SK-N-MC (cell line): ENCODE results near the gene SH3RF3.

ENCODE experiments used
- DNase-seq: peaks from one replicate; pipeline ENCODE4 v3.0.0-alpha.2; 2011; ENCODE audit warnings: low read depth, low spot score
- H3K27ac ChIP-seq: fragments of 200-600 bp; sonication (generic); 2 replicates; pipeline ENCODE4 v1.5.1; 2016; ENCODE audit warnings: mixed run types
- H3K36me3 ChIP-seq: fragments of 200-600 bp; sonication (generic); 2 replicates; pipeline ENCODE4 v1.6.1; 2017; ENCODE audit warnings: antibody characterized with exemption, low read length, mixed read lengths; ENCODE audit not compliant: insufficient read depth
- H3K4me3 ChIP-seq: fragments of 200-600 bp; sonication (generic); 2 replicates; pipeline ENCODE4 v1.5.1; 2016
- H3K9ac ChIP-seq: fragments of 200-600 bp; sonication (generic); 2 replicates; pipeline ENCODE4 v1.8.0; 2017; ENCODE audit warnings: mixed run types, mixed read lengths; ENCODE audit not compliant: insufficient read length
- H3K9me3 ChIP-seq: fragments of 200-600 bp; sonication (generic); 2 replicates; pipeline ENCODE4 v1.6.1; 2017; ENCODE audit warnings: low read depth, mild to moderate bottlenecking, antibody characterized with exemption, low read length, moderate library complexity, mixed read lengths
- EZH2 ChIP-seq: fragments of 200-600 bp; sonication (generic); IDR thresholded peaks from one replicate; pipeline ENCODE4 v1.6.1; 2017; ENCODE audit warnings: antibody characterized with exemption
- FOXP2 ChIP-seq: optimal IDR thresholded peaks from 2 replicates; pipeline ENCODE3; 2011; ENCODE audit warnings: mild to moderate bottlenecking, moderate library complexity; ENCODE audit not compliant: insufficient read depth; ENCODE audit errors: extremely low read length, control extremely low read depth
- POLR2AphosphoS5 ChIP-seq: IDR thresholded peaks from 2 replicates; pipeline ENCODE4 v1.6.1; 2012; ENCODE audit warnings: mild to moderate bottlenecking, low read depth, low read length, borderline replicate concordance

SH3RF3 gene

GRCh38 chr2:109455731-109456691, 327.0 kb downstream of the SH3RF3 start:
- Histone ChIP-seq H3K4me3 (no peak overlapping the region), H3K9me3 (no peaks in the 10 kb centered on the region), H3K9ac (no peak overlapping the region), H3K27ac (no peak overlapping the region), H3K36me3 (no peaks in the 10 kb centered on the region)
- TF ChIP-seq FOXP2: no peak
- TF ChIP-seq EZH2: no peak
- no peak for TF ChIP-seq POLR2AphosphoS5
- no peak for DNase-seq

DNA sequence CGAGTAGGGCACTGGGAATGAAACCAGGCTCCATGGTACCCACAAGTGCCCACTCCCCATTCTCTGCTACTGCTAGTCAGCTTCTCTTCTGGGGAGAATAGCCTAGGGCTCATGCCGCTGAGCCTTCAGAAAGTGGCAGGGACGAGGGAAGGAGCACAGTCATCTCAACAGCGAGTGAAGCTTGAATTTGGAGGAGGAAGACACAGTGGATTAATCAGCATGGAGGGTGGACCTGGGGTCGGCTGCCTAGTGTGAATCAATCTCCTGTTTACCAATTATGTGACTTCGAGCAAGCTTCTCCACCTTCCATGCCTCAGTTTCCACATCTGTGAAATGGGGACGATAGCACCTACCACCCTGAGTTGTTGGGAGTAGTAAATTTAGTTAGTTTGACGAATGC, 327.8 kb downstream of the SH3RF3 start:
- no peak overlapping the region for H3K27ac ChIP-seq
- TF ChIP-seq FOXP2 (no peak), EZH2 (no peak), POLR2AphosphoS5 (no peak)
- no peak for DNase-seq
- no peaks in the 10 kb centered on the region for H3K36me3 ChIP-seq
- H3K9me3 ChIP-seq: no peaks in the 10 kb centered on the region
- no peak overlapping the region for H3K9ac ChIP-seq
- H3K4me3 ChIP-seq: no peak overlapping the region

DNA sequence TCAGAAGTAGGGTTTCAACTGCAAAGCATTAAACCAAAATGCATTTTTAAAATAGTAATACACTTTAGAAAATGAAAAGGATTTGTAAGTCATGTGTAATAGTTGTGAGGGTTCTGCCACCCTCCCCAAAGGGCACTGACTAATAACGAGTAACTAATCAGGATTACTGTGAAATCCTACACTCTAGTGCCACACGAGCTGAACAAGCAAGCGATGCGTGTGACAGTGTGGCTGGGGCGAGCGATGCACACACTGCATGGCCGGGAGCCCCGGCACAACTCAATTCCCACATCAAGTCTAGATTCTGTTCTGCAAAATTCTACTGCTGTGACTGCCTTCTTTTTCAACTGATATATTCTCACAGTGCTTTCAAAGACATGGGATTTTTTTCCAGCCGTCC, 328.4 kb downstream of the SH3RF3 start:
- no peaks in the 10 kb centered on the region for H3K9me3 ChIP-seq
- H3K27ac ChIP-seq: no peak overlapping the region
- no peak overlapping the region for H3K9ac ChIP-seq
- TF ChIP-seq FOXP2: no peak
- no peak for TF ChIP-seq EZH2
- no peak for TF ChIP-seq POLR2AphosphoS5
- no peaks in the 10 kb centered on the region for H3K36me3 ChIP-seq
- no peak for DNase-seq
- no peak overlapping the region for H3K4me3 ChIP-seq

DNA sequence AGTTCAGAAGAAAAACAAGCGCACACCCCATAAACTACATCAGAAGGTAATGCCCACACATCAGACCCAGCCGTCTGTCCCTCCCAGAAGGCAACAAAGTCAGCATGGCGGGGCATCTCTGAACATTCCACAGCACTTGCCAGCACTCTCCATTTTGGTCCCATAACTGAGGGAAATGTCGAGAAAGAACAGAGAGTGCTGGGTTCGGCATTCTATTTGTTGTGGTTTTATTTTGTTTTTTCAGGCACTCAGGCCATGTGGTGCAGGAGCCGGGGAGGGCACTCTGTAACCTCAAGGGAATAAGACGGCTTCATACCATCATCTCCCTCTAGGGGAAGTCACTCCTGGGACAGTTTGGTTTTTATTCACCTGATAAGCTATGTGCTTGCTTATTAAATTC, 328.8 kb downstream of the SH3RF3 start:
- Histone ChIP-seq H3K27ac (no peak overlapping the region), H3K4me3 (no peak overlapping the region), H3K36me3 (no peaks in the 10 kb centered on the region), H3K9ac (no peak overlapping the region), H3K9me3 (no peaks in the 10 kb centered on the region)
- no peak for TF ChIP-seq POLR2AphosphoS5
- TF ChIP-seq FOXP2: no peak
- TF ChIP-seq EZH2: no peak
- no peak for DNase-seq

DNA sequence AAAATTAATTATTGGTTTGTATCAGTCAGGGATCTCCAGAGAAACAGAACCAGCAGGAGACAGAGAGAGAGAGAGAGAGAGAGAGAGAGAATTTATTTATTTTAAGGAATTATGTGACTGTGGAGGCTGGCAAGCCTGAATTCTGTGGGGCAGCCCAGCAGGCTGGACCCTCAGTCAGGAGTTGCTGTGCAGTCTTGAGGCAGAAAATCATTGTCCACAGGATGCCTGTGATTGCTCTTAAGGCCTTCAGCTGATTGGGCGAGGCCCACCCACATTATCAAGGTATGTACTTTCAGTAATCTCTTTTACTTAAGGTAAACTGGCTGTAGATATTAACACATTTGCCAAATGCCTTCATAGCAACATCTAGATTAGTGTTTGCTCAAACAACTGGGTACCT, 329.5 kb downstream of the SH3RF3 start:
- Histone ChIP-seq H3K27ac (no peak overlapping the region), H3K36me3 (no peaks in the 10 kb centered on the region), H3K9me3 (no peaks in the 10 kb centered on the region), H3K9ac (no peak overlapping the region), H3K4me3 (no peak overlapping the region)
- DNase-seq: no peak
- TF ChIP-seq POLR2AphosphoS5 (no peak), EZH2 (no peak), FOXP2 (no peak)

GRCh38 chr2:109459485-109459884, 330.5 kb downstream of the SH3RF3 start:
- Histone ChIP-seq H3K36me3 (no peaks in the 10 kb centered on the region), H3K4me3 (no peak overlapping the region), H3K27ac (no peak overlapping the region), H3K9me3 (no peaks in the 10 kb centered on the region), H3K9ac (no peak overlapping the region)
- DNase-seq: no peak
- TF ChIP-seq POLR2AphosphoS5 (no peak), FOXP2 (no peak), EZH2 (no peak)

- no peak for TF ChIP-seq EZH2
- no peak for TF ChIP-seq FOXP2
- H3K9me3 ChIP-seq: no peaks in the 10 kb centered on the region
- H3K9ac ChIP-seq: no peak overlapping the region
- no peak overlapping the region for H3K4me3 ChIP-seq
- no peaks in the 10 kb centered on the region for H3K36me3 ChIP-seq
- no peak overlapping the region for H3K27ac ChIP-seq
- no peak for DNase-seq
Observed at GRCh38 chr2:109460553-109461324, 331.7 kb downstream of the SH3RF3 start.

DNA sequence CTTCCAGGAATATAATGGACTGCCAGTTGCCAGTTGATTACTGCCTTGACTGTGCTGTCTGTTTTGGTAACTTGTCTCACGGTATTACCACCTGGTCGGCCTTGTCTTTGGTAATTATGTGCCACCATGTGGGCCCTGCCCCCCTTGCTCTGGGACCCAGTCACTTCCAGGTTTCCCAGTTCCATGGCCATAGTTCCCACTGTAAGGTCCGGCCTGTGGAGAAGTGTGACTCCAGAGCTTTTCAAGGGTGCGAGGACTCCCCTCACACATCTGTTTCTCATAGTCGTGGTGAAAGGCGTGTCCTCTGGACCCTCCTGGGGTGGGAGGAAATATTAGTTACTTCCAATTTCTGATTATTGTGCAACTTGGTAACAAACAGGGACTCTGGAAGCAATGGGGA, 334.2 kb downstream of the SH3RF3 start:
- Histone ChIP-seq H3K27ac (no peak overlapping the region), H3K4me3 (no peak overlapping the region), H3K9me3 (no peaks in the 10 kb centered on the region), H3K36me3 (no peaks in the 10 kb centered on the region), H3K9ac (no peak overlapping the region)
- TF ChIP-seq FOXP2 (no peak), POLR2AphosphoS5 (no peak), EZH2 (no peak)
- DNase-seq: no peak
